GM18870 (cell line): Measurements from ENCODE around the gene ITSN2.
"Not testable (repeated sequence)": the region's sequence is repeated elsewhere in the genome, so short reads cannot be mapped to it uniquely, and the experiment has no call there.

Experiments
- ATAC-seq: cut with Tn5 transposase; IDR thresholded peaks from one replicate; pipeline ENCODE4 v1.9.1; 2021; ENCODE audit warnings: moderate library complexity; ENCODE audit not compliant: unreplicated experiment

ITSN2 gene

GRCh38 chr2:24221343-24222050 is 138.8 kb downstream of the ITSN2 start:
- ATAC-seq: no peak

DNA sequence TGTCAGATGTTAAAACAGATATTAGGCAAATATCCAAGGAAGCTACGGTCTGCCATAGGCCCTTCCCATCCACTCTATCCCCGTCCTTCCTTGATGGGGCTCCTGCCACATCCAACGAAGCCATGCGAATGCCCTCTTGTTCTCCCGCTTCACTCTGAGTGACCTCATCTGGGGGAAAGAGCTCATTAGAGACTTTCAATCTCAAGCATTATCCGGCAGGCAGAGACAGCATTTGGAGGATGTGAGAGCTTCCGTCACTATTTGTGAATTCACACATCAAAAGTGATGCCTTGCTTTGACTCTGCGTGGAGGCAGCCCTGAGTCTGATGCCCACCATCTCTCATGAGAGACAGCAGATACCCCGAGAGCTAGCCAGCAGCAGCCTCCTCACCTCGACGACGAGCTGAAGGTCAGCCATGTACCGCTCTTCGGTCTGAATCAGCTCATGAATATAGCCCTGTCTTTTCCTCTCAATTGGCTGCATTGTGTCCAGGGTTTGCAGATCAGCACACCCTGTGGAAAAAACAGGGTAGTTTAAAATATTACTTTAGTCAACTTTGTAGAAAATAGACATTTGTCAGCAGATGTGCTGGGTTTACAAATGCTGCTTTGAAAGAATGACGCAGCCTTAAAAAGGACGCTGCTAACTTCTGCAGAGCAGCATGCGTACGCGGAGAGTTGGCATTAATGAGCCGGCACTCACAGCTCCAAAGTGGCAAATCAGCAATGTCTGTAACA is 139.6 kb downstream of the ITSN2 start:
- no peak for ATAC-seq

GRCh38 chr2:24214880-24215279 is 145.5 kb downstream of the ITSN2 start:
- ATAC-seq: peak; percentile 95

GRCh38 chr2:24211408-24211807 is 148.9 kb downstream of the ITSN2 start:
- ATAC-seq: no peak

DNA sequence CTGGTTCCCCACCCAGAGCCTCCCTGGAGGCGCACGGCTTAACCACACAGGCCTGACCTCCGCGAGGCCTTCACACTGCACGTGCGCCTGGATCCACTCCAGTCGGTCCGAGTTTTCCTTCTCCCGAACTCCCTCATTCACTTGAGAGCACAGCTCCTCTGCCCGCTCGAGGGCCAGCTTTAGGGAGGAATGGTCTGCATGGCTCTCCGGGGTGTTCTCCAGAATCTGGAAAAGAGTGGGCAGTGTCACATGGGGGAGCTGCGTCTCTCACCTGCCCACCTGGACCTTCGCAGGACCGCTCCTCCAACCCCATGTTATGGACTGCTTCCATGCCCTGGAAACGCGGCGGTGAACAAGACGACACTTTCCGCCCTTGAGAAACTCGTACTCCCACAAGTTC is 149.6 kb downstream of the ITSN2 start:
- no peak for ATAC-seq

GRCh38 chr2:24210106-24210455 is 150.3 kb downstream of the ITSN2 start:
- no peak for ATAC-seq

DNA sequence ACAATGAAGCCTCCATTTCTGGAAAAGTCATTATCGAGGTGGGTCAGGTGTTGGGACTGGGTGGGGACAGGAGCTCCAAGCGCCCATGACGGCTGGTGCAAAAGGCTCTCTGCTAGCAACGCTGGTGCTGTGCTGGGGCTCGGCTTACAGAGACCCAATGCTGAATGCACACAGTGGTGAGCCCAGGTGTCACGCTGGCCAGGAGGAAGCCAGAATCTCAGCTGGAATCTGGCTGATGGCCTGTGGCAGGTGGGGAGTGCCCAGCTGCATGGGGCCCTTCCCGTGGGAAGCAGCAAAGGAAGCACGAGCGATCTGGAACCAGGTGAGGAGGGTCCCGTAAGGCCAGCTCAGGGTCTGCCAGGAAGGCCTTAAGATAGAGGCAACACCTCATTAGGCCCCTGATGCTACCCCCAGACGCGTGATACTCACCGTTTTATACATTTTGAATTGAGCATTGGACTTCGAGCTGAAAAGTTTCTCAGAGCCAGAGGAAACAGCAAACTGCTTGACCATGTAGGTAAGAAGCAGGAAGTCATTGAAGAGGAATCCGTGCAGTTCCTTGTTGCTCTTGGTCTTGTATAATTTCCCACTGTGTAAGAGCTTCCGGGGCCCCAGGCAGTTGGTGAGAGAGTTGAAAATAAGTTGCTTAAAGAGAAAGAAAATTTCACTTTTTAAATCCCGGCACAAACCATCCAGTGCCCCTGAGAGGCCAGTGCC is 150.8 kb downstream of the ITSN2 start:
- ATAC-seq: no peak

- no peak for ATAC-seq
Observed at GRCh38 chr2:24208490-24208889, 151.8 kb downstream of the ITSN2 start.

GRCh38 chr2:24207359-24207758 is 153.0 kb downstream of the ITSN2 start:
- no peak for ATAC-seq

GRCh38 chr2:24206714-24207113 is 153.6 kb downstream of the ITSN2 start:
- ATAC-seq: no peak

- ATAC-seq: no peak
Observed at GRCh38 chr2:24206242-24206641, 154.1 kb downstream of the ITSN2 start.

- no peak for ATAC-seq
Observed at GRCh38 chr2:24205131-24205530, 155.2 kb downstream of the ITSN2 start.

GRCh38 chr2:24204505-24204904 is 155.8 kb downstream of the ITSN2 start:
- ATAC-seq: no peak

- ATAC-seq: no peak
Observed at GRCh38 chr2:24203787-24204150, 156.6 kb downstream of the ITSN2 start.

- ATAC-seq: no peak
Observed at GRCh38 chr2:24203029-24203786, 157.1 kb downstream of the ITSN2 start.

GRCh38 chr2:24200799-24201198 is 159.5 kb downstream of the ITSN2 start:
- no peak for ATAC-seq

- no peak for ATAC-seq
Observed at GRCh38 chr2:24199968-24200590, 160.3 kb downstream of the ITSN2 start.

GRCh38 chr2:24197213-24197612 is 163.1 kb downstream of the ITSN2 start:
- ATAC-seq: not testable (repeated sequence)

DNA sequence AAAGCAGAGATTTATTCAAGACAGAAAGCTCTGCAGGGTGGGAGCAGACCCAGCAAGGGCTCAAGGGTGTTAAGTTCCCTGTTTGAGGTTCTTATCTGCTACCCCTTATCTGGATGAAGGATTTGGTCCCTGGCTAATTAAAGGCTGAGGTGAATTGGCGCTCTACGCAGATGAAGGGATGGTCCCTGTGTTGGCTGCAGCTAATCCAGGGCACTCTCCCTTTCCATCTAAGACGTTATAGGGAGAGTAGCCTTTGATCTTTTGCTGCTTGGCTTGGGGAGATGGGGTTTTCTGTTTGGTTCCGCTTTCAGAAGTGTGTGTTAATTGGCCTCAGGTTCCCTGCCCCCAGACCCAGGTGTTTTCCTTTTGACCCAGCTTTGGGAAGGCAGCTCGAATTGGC is 168.5 kb downstream of the ITSN2 start:
- ATAC-seq: no peak

- ATAC-seq: no peak
Observed at GRCh38 chr2:24191156-24191555, 169.2 kb downstream of the ITSN2 start.

- no peak for ATAC-seq
Observed at GRCh38 chr2:24190503-24190902, 169.8 kb downstream of the ITSN2 start.
